Adipose tissue (tissue), 3 donors: ENCODE results near the gene TMEM238. TPM values are rescaled to one million over a fixed set of nuclear protein-coding genes. Genes with fewer than 3 reads are reported as not detected.
"Not testable (repeated sequence)": the region's sequence is repeated elsewhere in the genome, so short reads cannot be mapped to it uniquely, and the experiment has no call there.

Experiments
- H3K27ac ChIP-seq: one replicate; pipeline ENCODE4 v1.5.1; 2013; ENCODE audit warnings: low read depth, low read length
- WGBS, 3 donors: extraction: QIAGEN DNeasy Blood & Tissue Kit; methylation state at CpG; one replicate each; pipeline ENCODE4 v1.1.7; 2013; 5-methylcytosine and 5-hydroxymethylcytosine counted together
- polyA plus RNA-seq, 3 donors: library from polyadenylated mRNA; stranded (reverse); fragments of 200-250 nt; gene quantifications; one replicate each; pipeline ENCODE4 v1.2.3, GENCODE V29; 2013
- donor health status: healthy with polysubstance abuse.
- donor health status: Bipolar disorder and iron deficiency.
- donor health status: healthy.

TMEM238 gene
- polyA plus RNA-seq, 3 donors: 0.16 to 0.90 TPM; not detected in 1

GRCh38 chr19:55348317-55349034 is 35.6 kb downstream of the TMEM238 start:
- no peak overlapping the region for H3K27ac ChIP-seq
- 74 to 77% (median 76%) methylated on average over 22 of the region's 22 CpGs for WGBS, 3 donors

GRCh38 chr19:55347442-55348009 is 36.6 kb downstream of the TMEM238 start:
- 81 to 85% (median 84%) methylated on average over 10 of the region's 10 CpGs for WGBS, 3 donors
- H3K27ac ChIP-seq: no peak overlapping the region

GRCh38 chr19:55346725-55347441 is 37.2 kb downstream of the TMEM238 start:
- WGBS, 3 donors: 73 to 89% (median 76%) methylated on average over 36 to 41 of the region's 41 CpGs
- no peak overlapping the region for H3K27ac ChIP-seq

GRCh38 chr19:55345818-55346724 is 38.0 kb downstream of the TMEM238 start:
- H3K27ac ChIP-seq: no peak overlapping the region
- 74 to 85% (median 75%) methylated on average over 39 to 43 of the region's 43 CpGs for WGBS, 3 donors

GRCh38 chr19:55345101-55345817 is 38.8 kb downstream of the TMEM238 start:
- no peak overlapping the region for H3K27ac ChIP-seq
- WGBS, 3 donors: 85 to 88% (median 87%) methylated on average over 22 of the region's 22 CpGs

GRCh38 chr19:55344444-55344843 is 39.6 kb downstream of the TMEM238 start:
- no peak overlapping the region for H3K27ac ChIP-seq
- 67 to 88% (median 83%) methylated on average over 9 of the region's 9 CpGs for WGBS, 3 donors

- H3K27ac ChIP-seq: no peak overlapping the region
- 82 to 88% (median 86%) methylated on average over 45 to 50 of the region's 50 CpGs for WGBS, 3 donors
These were observed 42.2 kb downstream of the TMEM238 start for GRCh38 chr19:55341595-55342531.

- H3K27ac ChIP-seq: no peak overlapping the region
- 3 to 7% (median 5%) methylated on average over 12 to 15 of the region's 15 CpGs for WGBS, 3 donors
These were observed 42.9 kb downstream of the TMEM238 start for GRCh38 chr19:55341171-55341588.

GRCh38 chr19:55340784-55341147 is 43.3 kb downstream of the TMEM238 start:
- H3K27ac ChIP-seq: no peak overlapping the region
- 1 to 5% (median 4%) methylated on average over 22 to 24 of the region's 24 CpGs for WGBS, 3 donors

- peak overlapping the region; percentile 6 for H3K27ac ChIP-seq
- 4 to 6% (median 4%) methylated on average over 16 to 44 of the region's 44 CpGs for WGBS, 3 donors
These were observed 44.0 kb downstream of the TMEM238 start for GRCh38 chr19:55339889-55340783.

- H3K27ac ChIP-seq: peak within 1 kb of the TSS; percentile 56
- WGBS, 3 donors: 0 to 1% (median 0%) methylated on average over 54 to 63 of the region's 63 CpGs
These were observed 44.8 kb downstream of the TMEM238 start, which contains the start of gene KMT5C for GRCh38 chr19:55339105-55339888. KMT5C (plus strand) TSS chr19:55339876; CDS start chr19:55341937, 2,061 bp downstream.

GRCh38 chr19:55336101-55336500 is 48.0 kb downstream of the TMEM238 start:
- no peak overlapping the region for H3K27ac ChIP-seq
- 69 to 82% (median 80%) methylated on average over 7 of the region's 7 CpGs for WGBS, 3 donors

- H3K27ac ChIP-seq: no peak overlapping the region
- 74 to 85% (median 78%) methylated on average over 11 of the region's 11 CpGs for WGBS, 3 donors
These were observed 50.2 kb downstream of the TMEM238 start for GRCh38 chr19:55333870-55334269.

- 85 to 89% (median 86%) methylated on average over 6 of the region's 6 CpGs for WGBS, 3 donors
- H3K27ac ChIP-seq: not testable (repeated sequence)
These were observed 54.3 kb downstream of the TMEM238 start for GRCh38 chr19:55329791-55330190.
